Measurements from ENCODE around the gene TUBA1C.

Gene TUBA1C

GRCh38 chr12:49283541-49284429 lies 18.9 kb downstream of the TUBA1C start:
- no peak for DNase-seq (ENCODE audit: low read depth, low spot score)

- no peak for DNase-seq (ENCODE audit: low read depth, low spot score)
These were observed 19.8 kb downstream of the TUBA1C start for GRCh38 chr12:49284672-49285071.

- DNase-seq (ENCODE audit: low read depth, low spot score): no peak
These were observed 23.0 kb downstream of the TUBA1C start for GRCh38 chr12:49287876-49288275.

DNA sequence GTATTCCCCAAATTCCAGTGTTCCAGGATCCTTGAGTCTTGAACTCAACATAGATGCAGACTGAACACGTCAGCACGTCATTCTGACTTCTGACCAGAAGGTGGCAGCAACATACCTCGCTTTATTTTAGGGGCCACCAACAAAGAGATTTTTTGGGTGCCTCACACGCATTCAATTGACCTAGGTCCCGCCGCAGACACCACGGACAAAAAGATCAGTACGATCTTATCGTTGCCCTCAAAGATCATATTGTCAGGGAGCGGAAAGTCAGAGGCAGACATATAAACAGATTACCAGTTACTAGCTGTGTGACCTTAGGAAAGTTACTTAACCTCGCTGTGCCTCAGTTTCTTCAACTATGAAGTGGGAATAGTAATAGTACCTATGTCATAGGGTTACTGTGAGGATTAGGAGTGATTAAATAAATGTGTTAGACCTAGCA lies 23.6 kb downstream of the TUBA1C start:
- DNase-seq (ENCODE audit: low read depth, low spot score): no peak

DNA sequence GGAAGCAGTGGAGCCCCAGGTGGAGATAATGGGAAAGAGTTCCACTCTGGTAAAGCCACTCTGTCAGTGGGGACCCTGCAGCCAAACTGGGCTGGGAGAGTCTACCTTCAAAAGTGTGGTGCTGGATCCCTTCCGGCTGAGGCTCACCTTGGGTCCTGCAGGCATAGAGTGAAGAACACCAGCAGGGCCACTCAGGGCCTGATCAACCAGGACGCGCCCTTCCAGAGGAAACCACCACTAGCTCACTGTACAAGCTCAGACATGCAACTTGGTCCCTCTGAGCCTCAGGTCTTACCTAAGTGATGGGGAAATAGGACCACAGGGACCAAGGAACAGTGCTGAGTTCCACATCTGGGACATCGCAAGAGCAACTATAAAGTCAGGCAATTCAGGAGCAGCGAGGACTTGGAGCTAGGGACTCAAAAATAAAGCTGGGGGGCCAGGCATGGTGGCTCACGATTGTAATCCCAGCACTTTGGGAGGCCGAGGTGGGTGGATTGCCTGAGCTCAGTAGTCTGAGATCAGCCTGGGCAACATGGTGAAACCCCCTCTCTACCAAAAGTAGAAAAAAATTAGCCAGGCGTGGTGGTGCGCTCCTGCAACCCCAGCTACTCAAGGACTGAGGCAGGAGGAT lies 24.2 kb downstream of the TUBA1C start:
- DNase-seq (ENCODE audit: low read depth, low spot score): no peak

GRCh38 chr12:49292729-49293055 lies 27.8 kb downstream of the TUBA1C start:
- DNase-seq (ENCODE audit: low read depth, low spot score): no peak

- no peak for DNase-seq (ENCODE audit: low read depth, low spot score)
These were observed 28.4 kb downstream of the TUBA1C start for GRCh38 chr12:49293056-49293956.

DNA sequence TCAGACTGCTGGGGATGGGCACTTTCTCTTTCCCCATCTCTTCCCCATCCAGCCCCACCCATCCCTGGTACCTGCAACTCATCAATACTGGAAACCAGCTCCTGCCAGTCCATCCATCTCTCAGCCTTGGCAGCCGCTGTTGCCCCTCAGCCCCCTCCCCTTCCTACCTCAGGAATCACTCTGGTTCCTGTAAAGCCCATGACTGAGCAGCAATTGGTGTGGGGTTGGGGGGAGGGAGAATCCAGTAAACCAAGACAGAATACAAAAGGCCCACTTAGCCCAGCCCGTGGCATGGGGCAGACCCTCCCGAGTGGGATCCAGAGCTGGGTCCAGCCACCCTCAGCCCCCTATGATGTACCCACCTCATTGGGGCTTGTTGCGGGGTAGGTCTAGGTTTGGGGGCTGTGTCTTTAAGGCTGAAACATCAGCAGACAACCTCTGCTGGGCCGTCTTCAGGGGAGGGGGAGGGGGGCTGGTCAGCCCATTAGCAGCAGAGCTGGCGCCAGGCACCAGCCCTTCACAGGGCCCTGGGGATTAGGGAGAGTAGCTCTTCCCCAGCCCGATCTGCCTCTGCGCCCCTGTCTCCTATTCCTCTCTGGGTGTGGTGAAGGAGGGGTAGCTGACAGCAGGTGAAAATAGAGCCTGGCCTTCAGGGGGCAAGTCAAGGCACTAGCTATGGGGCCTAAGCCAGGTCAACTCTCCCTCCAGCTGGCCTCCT lies 29.4 kb downstream of the TUBA1C start:
- DNase-seq (ENCODE audit: low read depth, low spot score): no peak

- DNase-seq (ENCODE audit: low read depth, low spot score): no peak
These were observed 29.9 kb downstream of the TUBA1C start for GRCh38 chr12:49294804-49295081.

DNA sequence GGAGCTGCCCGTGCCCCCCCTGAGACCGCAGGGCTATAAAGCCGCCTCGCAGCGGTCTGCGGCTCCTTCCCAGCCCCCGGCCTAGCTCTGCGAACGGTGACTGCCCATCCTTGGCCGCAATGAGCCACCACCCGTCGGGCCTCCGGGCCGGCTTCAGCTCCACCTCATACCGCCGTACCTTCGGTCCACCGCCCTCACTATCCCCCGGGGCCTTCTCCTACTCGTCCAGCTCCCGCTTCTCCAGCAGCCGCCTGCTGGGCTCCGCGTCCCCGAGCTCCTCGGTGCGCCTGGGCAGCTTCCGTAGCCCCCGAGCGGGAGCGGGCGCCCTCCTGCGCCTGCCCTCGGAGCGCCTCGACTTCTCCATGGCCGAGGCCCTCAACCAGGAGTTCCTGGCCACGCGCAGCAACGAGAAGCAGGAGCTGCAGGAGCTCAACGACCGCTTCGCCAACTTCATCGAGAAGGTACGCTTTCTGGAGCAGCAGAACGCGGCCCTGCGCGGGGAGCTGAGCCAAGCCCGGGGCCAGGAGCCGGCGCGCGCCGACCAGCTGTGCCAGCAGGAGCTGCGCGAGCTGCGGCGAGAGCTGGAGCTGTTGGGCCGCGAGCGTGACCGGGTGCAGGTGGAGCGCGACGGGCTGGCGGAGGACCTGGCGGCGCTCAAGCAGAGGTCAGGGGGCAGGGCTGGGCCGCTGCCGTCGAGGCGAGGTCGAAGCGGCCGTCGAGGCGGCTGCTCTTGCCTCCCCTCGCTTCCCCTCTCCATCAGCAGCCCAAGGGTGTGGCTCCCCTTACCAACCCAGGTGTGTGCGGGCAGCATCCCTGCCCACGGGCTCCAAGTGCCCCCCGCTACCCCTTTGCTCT lies 30.4 kb downstream of the TUBA1C start, which contains the start of gene PRPH:
TSS of gene PRPH (plus strand) at position 66 of the 855 bp plus-strand sequence. CDS start at position 120, 54 bp downstream.
- DNase-seq (ENCODE audit: low read depth, low spot score): no peak

DNA sequence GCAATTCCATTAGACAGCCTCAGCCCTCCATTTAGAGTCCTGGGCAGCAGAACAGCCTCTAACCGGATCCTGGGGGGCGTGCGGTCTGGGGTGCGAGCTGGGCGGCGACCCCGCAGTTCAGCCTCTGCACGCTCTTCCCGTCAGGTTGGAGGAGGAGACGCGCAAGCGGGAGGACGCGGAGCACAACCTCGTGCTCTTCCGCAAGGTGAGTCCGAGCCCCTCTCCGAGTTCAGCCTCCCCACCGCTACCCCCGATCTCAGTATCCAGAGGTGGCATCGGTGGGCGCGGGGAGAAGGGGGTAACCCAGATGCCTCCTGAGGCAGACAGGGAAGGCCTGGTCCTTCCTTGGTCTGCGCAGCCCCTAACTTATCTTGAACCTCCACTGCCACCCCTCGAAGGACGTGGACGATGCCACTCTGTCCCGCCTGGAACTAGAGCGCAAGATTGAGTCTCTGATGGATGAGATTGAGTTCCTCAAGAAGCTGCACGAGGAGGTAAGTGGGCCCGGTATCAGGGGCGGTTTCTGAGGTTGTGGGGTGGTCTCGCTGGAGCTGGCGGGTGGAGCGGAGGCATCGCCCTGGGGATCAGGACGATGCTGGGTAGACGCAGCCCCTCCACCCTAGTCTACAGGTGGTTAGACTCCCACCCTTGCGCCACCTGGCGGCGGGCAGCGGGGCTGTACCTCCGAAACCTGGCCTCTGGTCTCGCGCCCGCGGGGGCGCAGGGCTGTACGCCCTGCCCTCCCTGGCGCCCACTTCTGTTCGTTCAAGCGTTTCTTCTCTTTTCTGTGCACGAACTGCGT lies 31.4 kb downstream of the TUBA1C start:
- no peak for DNase-seq (ENCODE audit: low read depth, low spot score)

GRCh38 chr12:49296836-49297694 lies 32.2 kb downstream of the TUBA1C start:
- no peak for DNase-seq (ENCODE audit: low read depth, low spot score)

DNA sequence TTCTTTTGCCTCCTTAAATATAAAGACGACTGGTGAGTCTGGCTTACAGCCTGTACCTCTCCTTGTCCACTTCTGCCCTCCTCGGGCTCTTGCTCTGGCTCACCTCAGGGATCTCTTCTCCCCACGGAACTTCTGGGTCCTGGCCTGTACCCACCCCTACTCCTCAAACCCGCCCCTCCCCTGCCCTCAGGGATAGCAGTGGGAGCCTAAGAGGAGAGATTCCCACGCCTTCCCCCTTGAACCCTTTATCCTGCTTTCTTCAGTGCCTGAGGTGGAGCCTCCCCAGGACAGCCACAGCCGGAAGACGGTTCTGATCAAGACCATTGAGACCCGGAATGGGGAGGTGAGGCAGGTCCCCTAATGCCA lies 32.8 kb downstream of the TUBA1C start:
- DNase-seq (ENCODE audit: low read depth, low spot score): no peak

GRCh38 chr12:49298160-49298559 lies 33.3 kb downstream of the TUBA1C start:
- no peak for DNase-seq (ENCODE audit: low read depth, low spot score)

GRCh38 chr12:49301760-49302159 lies 36.9 kb downstream of the TUBA1C start:
- no peak for DNase-seq (ENCODE audit: low read depth, low spot score)

- DNase-seq (ENCODE audit: low read depth, low spot score): no peak
These were observed 39.3 kb downstream of the TUBA1C start for GRCh38 chr12:49304161-49304560.

- DNase-seq (ENCODE audit: low read depth, low spot score): no peak
These were observed 41.1 kb downstream of the TUBA1C start for GRCh38 chr12:49305762-49306510.

DNA sequence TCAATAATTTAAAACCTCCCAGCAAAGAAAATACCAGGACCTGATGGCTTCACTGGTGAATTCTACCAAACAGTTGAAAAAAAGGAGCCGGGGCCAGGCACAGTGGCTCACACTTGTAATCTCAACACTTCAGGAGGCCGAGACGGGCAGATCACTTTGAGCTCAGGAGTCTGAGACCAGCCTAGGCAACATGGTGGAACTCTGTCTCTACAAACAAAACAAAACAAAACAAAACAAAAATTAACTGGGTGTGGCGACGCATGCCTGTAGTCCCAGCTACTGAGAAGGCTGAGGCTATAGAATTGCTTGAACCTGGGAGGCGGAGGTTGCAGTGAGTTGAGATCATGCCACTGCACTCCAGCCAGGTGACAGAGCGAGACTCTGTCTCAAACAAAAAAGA lies 44.5 kb downstream of the TUBA1C start:
- no peak for DNase-seq (ENCODE audit: low read depth, low spot score)
